Epidermal melanocyte (primary cell): ENCODE results near the gene NPNT.
"Not testable (repeated sequence)": the region's sequence is repeated elsewhere in the genome, so short reads cannot be mapped to it uniquely, and the experiment has no call there.

ENCODE experiments used
- DNase-seq: peaks from one replicate; pipeline ENCODE4 v3.0.0; 2011; ENCODE audit warnings: low spot score; ENCODE audit not compliant: insufficient read length

The NPNT gene

GRCh38 chr4:105894660-105895582 lies at the start of gene NPNT:
TSS of gene NPNT (plus strand) at chr4:105895471. CDS start at chr4:105895653, 182 bp downstream.
- no peak for DNase-seq

- no peak for DNase-seq
These were observed 49.7 kb upstream of the NPNT start for GRCh38 chr4:105845559-105845958.

GRCh38 chr4:105848359-105848758 lies 46.9 kb upstream of the NPNT start:
- not testable (repeated sequence) for DNase-seq

- no peak for DNase-seq
These were observed 44.1 kb upstream of the NPNT start for GRCh38 chr4:105851196-105851595.

- DNase-seq = not testable (repeated sequence)
These were observed 43.0 kb upstream of the NPNT start for GRCh38 chr4:105852230-105852629.

GRCh38 chr4:105858466-105859040 lies 36.7 kb upstream of the NPNT start:
- no peak for DNase-seq

GRCh38 chr4:105859233-105859632 lies 36.0 kb upstream of the NPNT start:
- DNase-seq = no peak

- DNase-seq = no peak
These were observed 24.3 kb upstream of the NPNT start for GRCh38 chr4:105870963-105871362.

GRCh38 chr4:105871997-105872396 lies 23.3 kb upstream of the NPNT start:
- DNase-seq = no peak

GRCh38 chr4:105875233-105875632 lies 20.0 kb upstream of the NPNT start:
- no peak for DNase-seq

- no peak for DNase-seq
These were observed 16.6 kb upstream of the NPNT start for GRCh38 chr4:105878668-105879067.

GRCh38 chr4:105887508-105887907 lies 7.8 kb upstream of the NPNT start:
- DNase-seq = no peak

GRCh38 chr4:105895583-105896460 lies 551 bp downstream of the NPNT start:
- DNase-seq = no peak

GRCh38 chr4:105896461-105896942 lies 1.2 kb downstream of the NPNT start:
- DNase-seq = no peak

GRCh38 chr4:105896984-105897775 lies 1.9 kb downstream of the NPNT start:
- DNase-seq = no peak

GRCh38 chr4:105900541-105900940 lies 5.3 kb downstream of the NPNT start:
- DNase-seq = no peak

- no peak for DNase-seq
These were observed 7.4 kb downstream of the NPNT start for GRCh38 chr4:105902550-105903262.

GRCh38 chr4:105909787-105910281 lies 14.6 kb downstream of the NPNT start:
- DNase-seq = no peak

- no peak for DNase-seq
These were observed 16.2 kb downstream of the NPNT start for GRCh38 chr4:105911426-105911825.

GRCh38 chr4:105912633-105913032 lies 17.4 kb downstream of the NPNT start:
- DNase-seq = no peak
